HS-27A (cell line): ENCODE measurements around the gene KDR.

Experiments
- DNase-seq: peaks from one replicate; pipeline ENCODE4 v3.0.0-alpha.2; 2012; ENCODE audit warnings: low read depth, missing footprints

KDR gene

GRCh38 chr4:55079451-55080173, 45.8 kb downstream of the KDR start:
- no peak for DNase-seq

- no peak for DNase-seq
These were observed 46.4 kb downstream of the KDR start for GRCh38 chr4:55078987-55079386.

- no peak for DNase-seq
These were observed 47.8 kb downstream of the KDR start for GRCh38 chr4:55077577-55077976.

- DNase-seq, result no peak
These were observed 49.3 kb downstream of the KDR start for GRCh38 chr4:55075823-55076716.

GRCh38 chr4:55075376-55075775, 50.0 kb downstream of the KDR start:
- no peak for DNase-seq

- no peak for DNase-seq
These were observed 51.0 kb downstream of the KDR start for GRCh38 chr4:55074386-55074785.

GRCh38 chr4:55071951-55072350, 53.4 kb downstream of the KDR start:
- no peak for DNase-seq

GRCh38 chr4:55069248-55069647, 56.1 kb downstream of the KDR start:
- DNase-seq, result no peak

GRCh38 chr4:55068522-55068921, 56.9 kb downstream of the KDR start:
- no peak for DNase-seq

GRCh38 chr4:55066018-55066417, 59.4 kb downstream of the KDR start:
- DNase-seq, result no peak

GRCh38 chr4:55055529-55055928, 69.9 kb downstream of the KDR start:
- DNase-seq, result no peak

- DNase-seq, result no peak
These were observed 73.9 kb downstream of the KDR start for GRCh38 chr4:55051532-55051931.

- DNase-seq, result no peak
These were observed 74.9 kb downstream of the KDR start for GRCh38 chr4:55050418-55050950.

GRCh38 chr4:55038176-55038890, 87.1 kb downstream of the KDR start:
- no peak for DNase-seq

- DNase-seq, result no peak
These were observed 87.7 kb downstream of the KDR start for GRCh38 chr4:55037728-55038127.

GRCh38 chr4:55036405-55036804, 89.0 kb downstream of the KDR start:
- no peak for DNase-seq

GRCh38 chr4:55035892-55036291, 89.5 kb downstream of the KDR start:
- DNase-seq, result no peak

- no peak for DNase-seq
These were observed 92.1 kb downstream of the KDR start for GRCh38 chr4:55033296-55033695.

- DNase-seq, result no peak
These were observed 92.6 kb downstream of the KDR start for GRCh38 chr4:55032788-55033187.

GRCh38 chr4:55032179-55032578, 93.2 kb downstream of the KDR start:
- DNase-seq, result no peak

GRCh38 chr4:55031158-55031557, 94.2 kb downstream of the KDR start:
- no peak for DNase-seq

- no peak for DNase-seq
These were observed 94.8 kb downstream of the KDR start for GRCh38 chr4:55030589-55030988.
